ENCODE results near the gene SHB. TPM values are rescaled to one million over a fixed set of nuclear protein-coding genes. Genes with fewer than 3 reads are reported as not detected.

Gene SHB
- total RNA-seq, 2 donors from 2014 or later = 1.0 to 1.6 TPM

- no peaks in the 10 kb centered on the region for H3K4me1 Mint-ChIP-seq (ENCODE audit: low read depth)
These were observed 132.1 kb downstream of the SHB start for GRCh38 chr9:37936965-37937364.

DNA sequence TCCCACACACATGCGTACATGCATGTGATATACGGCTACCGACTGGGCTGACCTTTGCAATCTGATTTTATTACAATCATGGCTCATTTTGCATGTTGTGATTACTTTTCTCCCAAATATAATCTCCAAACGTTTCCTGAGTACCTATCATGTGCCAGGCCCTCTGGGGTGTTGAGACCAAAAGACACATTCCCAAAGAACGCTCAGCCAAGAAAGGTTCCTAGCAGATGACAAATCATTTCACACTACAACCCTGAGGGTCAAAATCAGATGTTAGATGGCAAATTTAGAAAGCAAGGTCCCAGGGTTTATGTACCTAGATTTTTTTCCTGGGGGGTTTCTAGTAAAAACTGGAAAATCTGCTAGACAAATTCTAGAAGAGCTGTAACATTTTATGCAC lies 132.7 kb downstream of the SHB start:
- DNase-seq = no peak
- H3K4me1 Mint-ChIP-seq (ENCODE audit: low read depth) = no peaks in the 10 kb centered on the region
- ATAC-seq (replicated peaks in 1 of 2) = no peak
- no peak overlapping the region for H3K27ac Mint-ChIP-seq
- no peaks in the 10 kb centered on the region for H3K9me3 Mint-ChIP-seq
- H3K27me3 Mint-ChIP-seq (ENCODE audit: low read depth) = no peaks in the 10 kb centered on the region
- H3K36me3 Mint-ChIP-seq (ENCODE audit: insufficient read depth in 2 of 2) = no peaks in the 10 kb centered on the region
- H3K4me3 Mint-ChIP-seq = no peak overlapping the region

More at GRCh38 chr9:37936965-37937364, 132.1 kb downstream of the SHB start:
- Mint-ChIP-seq H3K27me3 (ENCODE audit: low read depth) (no peaks in the 10 kb centered on the region), H3K27ac (no peak overlapping the region), H3K4me3 (no peak overlapping the region), H3K36me3 (ENCODE audit: insufficient read depth in 2 of 2) (no peaks in the 10 kb centered on the region), H3K9me3 (no peaks in the 10 kb centered on the region)
- ATAC-seq (replicated peaks in 1 of 2) = no peak
- DNase-seq = no peak

GRCh38 chr9:37935096-37935495 lies 133.9 kb downstream of the SHB start:
- ATAC-seq (replicated peaks in 1 of 2) (no peak), DNase-seq (no peak)
- Mint-ChIP-seq H3K27me3 (ENCODE audit: low read depth) (no peaks in the 10 kb centered on the region), H3K9me3 (peaks cover 0 to 3% of the 10 kb centered on the region in 2 donors), H3K27ac (no peak overlapping the region), H3K36me3 (ENCODE audit: insufficient read depth in 2 of 2) (peaks cover 0 to 1% of the 10 kb centered on the region in 2 donors), H3K4me3 (no peak overlapping the region), H3K4me1 (ENCODE audit: low read depth) (no peaks in the 10 kb centered on the region)

- Mint-ChIP-seq H3K27ac (no peak overlapping the region), H3K9me3 (peaks cover 0 to 3% of the 10 kb centered on the region in 2 donors), H3K4me3 (no peak overlapping the region), H3K36me3 (ENCODE audit: insufficient read depth in 2 of 2) (peaks cover 0 to 1% of the 10 kb centered on the region in 2 donors), H3K27me3 (ENCODE audit: low read depth) (no peaks in the 10 kb centered on the region), H3K4me1 (ENCODE audit: low read depth) (no peaks in the 10 kb centered on the region)
- DNase-seq (no peak), ATAC-seq (replicated peaks in 1 of 2) (no peak)
These were observed 137.4 kb downstream of the SHB start for GRCh38 chr9:37931592-37931991.

DNA sequence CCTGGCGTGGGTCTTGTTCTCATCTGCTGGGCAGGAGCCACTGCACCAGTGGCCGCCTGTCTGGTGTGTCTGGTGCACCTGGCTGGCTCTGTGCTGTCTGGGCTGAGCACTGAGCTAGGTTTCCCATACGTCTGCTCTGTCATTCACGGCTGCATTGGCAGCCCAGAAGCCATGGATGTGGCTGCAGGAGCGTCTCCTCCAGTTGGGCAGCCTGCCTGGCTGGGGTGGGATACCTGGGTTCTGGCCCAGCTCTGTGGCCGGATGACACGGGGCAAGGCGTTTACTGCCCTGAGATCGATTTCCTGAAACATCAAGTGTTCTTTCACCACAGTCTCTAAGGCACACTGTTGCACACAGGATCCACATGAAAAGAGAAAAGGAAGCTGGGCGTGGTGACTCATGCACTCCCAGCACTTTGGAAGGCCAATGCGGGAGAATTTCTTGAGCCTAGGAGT lies 139.6 kb downstream of the SHB start:
- no peak for DNase-seq

GRCh38 chr9:37928552-37929430 lies 140.2 kb downstream of the SHB start:
- H3K4me3 Mint-ChIP-seq = no peak overlapping the region
- no peak for ATAC-seq (replicated peaks in 1 of 2)

More for the DNA sequence above, 139.6 kb downstream of the SHB start:
- Mint-ChIP-seq H3K27ac (no peak overlapping the region), H3K4me1 (ENCODE audit: low read depth) (no peaks in the 10 kb centered on the region), H3K9me3 (peaks cover 0 to 3% of the 10 kb centered on the region in 2 donors), H3K36me3 (ENCODE audit: insufficient read depth in 2 of 2) (peaks cover 0 to 1% of the 10 kb centered on the region in 2 donors), H3K4me3 (no peak overlapping the region), H3K27me3 (ENCODE audit: low read depth) (no peaks in the 10 kb centered on the region)
- ATAC-seq (replicated peaks in 1 of 2) = no peak

DNA sequence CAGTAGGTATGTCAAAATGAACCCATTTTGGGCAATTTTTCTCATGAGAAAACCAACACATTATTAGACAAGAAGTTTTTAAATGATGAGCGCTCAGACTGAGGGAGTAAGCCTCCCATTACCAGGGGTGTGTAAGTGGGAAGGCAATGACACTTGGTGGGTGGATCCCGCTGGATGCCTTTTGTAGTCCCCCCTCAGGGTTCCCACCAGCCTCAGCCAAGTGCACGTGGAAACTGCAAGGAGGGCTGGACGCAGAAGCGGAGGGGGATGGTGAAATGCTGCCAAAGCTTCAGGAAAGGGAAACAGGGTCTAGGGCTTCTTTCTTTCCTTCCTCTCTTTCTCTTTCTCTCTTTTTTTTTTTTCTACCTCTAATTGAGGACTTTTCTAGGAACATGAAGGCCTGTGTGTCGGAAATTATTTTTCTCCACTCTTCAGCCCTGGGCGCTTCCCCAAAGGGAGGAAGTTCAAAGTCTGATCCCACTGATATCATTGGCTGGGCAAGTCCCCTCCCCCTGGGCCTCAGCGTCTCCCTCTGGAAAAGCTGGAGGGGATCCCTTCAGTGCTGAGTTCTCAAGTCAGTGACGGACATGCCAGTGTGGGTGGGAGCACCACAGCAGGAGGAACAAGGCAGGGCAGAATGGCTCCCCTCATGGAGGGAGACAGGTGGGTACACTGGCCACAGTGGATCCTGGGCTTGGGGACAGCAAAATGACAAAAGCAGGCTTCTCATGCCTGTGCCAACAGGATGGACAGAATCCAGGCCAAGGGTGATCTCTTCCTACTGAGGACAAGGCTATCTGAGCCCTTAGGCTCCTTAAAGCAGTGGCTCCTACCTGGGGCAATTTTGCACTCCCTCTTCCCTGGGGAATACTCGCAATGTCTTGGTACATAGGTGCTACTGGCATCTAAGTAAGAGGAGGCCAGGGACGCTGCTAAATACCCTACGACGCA lies 141.2 kb downstream of the SHB start:
- no peak overlapping the region for H3K27ac Mint-ChIP-seq

More at GRCh38 chr9:37928552-37929430, 140.2 kb downstream of the SHB start:
- Mint-ChIP-seq H3K27me3 (ENCODE audit: low read depth) (no peaks in the 10 kb centered on the region), H3K36me3 (ENCODE audit: insufficient read depth in 2 of 2) (peaks cover 0 to 1% of the 10 kb centered on the region in 2 donors), H3K4me1 (ENCODE audit: low read depth) (no peaks in the 10 kb centered on the region), H3K27ac (no peak overlapping the region), H3K9me3 (peaks cover 0 to 3% of the 10 kb centered on the region in 2 donors)
- DNase-seq = no peak

GRCh38 chr9:37927132-37927531 lies 141.9 kb downstream of the SHB start:
- Mint-ChIP-seq H3K4me1 (ENCODE audit: low read depth) (no peaks in the 10 kb centered on the region), H3K27me3 (ENCODE audit: low read depth) (no peaks in the 10 kb centered on the region)
- no peak for DNase-seq

More for the DNA sequence above, 141.2 kb downstream of the SHB start:
- Mint-ChIP-seq H3K36me3 (ENCODE audit: insufficient read depth in 2 of 2) (peaks cover 0 to 1% of the 10 kb centered on the region in 2 donors), H3K4me1 (ENCODE audit: low read depth) (no peaks in the 10 kb centered on the region), H3K9me3 (peaks cover 0 to 3% of the 10 kb centered on the region in 2 donors), H3K4me3 (no peak overlapping the region), H3K27me3 (ENCODE audit: low read depth) (no peaks in the 10 kb centered on the region)
- DNase-seq = no peak
- ATAC-seq (replicated peaks in 1 of 2) = no peak

GRCh38 chr9:37926737-37927118 lies 142.3 kb downstream of the SHB start:
- H3K36me3 Mint-ChIP-seq (ENCODE audit: insufficient read depth in 2 of 2) = peaks cover 0 to 1% of the 10 kb centered on the region in 2 donors
- no peak for DNase-seq
- no peak overlapping the region for H3K4me3 Mint-ChIP-seq
- no peak for ATAC-seq (replicated peaks in 1 of 2)
- H3K4me1 Mint-ChIP-seq (ENCODE audit: low read depth) = no peaks in the 10 kb centered on the region
- H3K27me3 Mint-ChIP-seq (ENCODE audit: low read depth) = no peaks in the 10 kb centered on the region
- H3K27ac Mint-ChIP-seq = no peak overlapping the region
- peaks cover 0 to 3% of the 10 kb centered on the region in 2 donors for H3K9me3 Mint-ChIP-seq

More at GRCh38 chr9:37927132-37927531, 141.9 kb downstream of the SHB start:
- Mint-ChIP-seq H3K27ac (no peak overlapping the region), H3K9me3 (peaks cover 0 to 3% of the 10 kb centered on the region in 2 donors), H3K36me3 (ENCODE audit: insufficient read depth in 2 of 2) (peaks cover 0 to 1% of the 10 kb centered on the region in 2 donors), H3K4me3 (no peak overlapping the region)
- no peak for ATAC-seq (replicated peaks in 1 of 2)

- no peak overlapping the region for H3K27ac Mint-ChIP-seq
- H3K4me1 Mint-ChIP-seq (ENCODE audit: low read depth) = no peaks in the 10 kb centered on the region
- DNase-seq = no peak
- no peak overlapping the region for H3K4me3 Mint-ChIP-seq
- no peaks in the 10 kb centered on the region for H3K27me3 Mint-ChIP-seq (ENCODE audit: low read depth)
- H3K36me3 Mint-ChIP-seq (ENCODE audit: insufficient read depth in 2 of 2) = peaks cover 0 to 1% of the 10 kb centered on the region in 2 donors
- peaks cover 0 to 3% of the 10 kb centered on the region in 2 donors for H3K9me3 Mint-ChIP-seq
- ATAC-seq (replicated peaks in 1 of 2) = no peak
These were observed 143.0 kb downstream of the SHB start for GRCh38 chr9:37925786-37926736.

GRCh38 chr9:37925006-37925405 lies 144.0 kb downstream of the SHB start:
- Mint-ChIP-seq H3K27ac (no peak overlapping the region), H3K36me3 (ENCODE audit: insufficient read depth in 2 of 2) (no peaks in the 10 kb centered on the region), H3K4me1 (ENCODE audit: low read depth) (no peaks in the 10 kb centered on the region), H3K27me3 (ENCODE audit: low read depth) (no peaks in the 10 kb centered on the region), H3K4me3 (no peak overlapping the region), H3K9me3 (no peaks in the 10 kb centered on the region)
- ATAC-seq (replicated peaks in 1 of 2) (no peak), DNase-seq (no peak)

GRCh38 chr9:37924538-37924937 lies 144.5 kb downstream of the SHB start:
- Mint-ChIP-seq H3K36me3 (ENCODE audit: insufficient read depth in 2 of 2) (no peaks in the 10 kb centered on the region), H3K4me1 (ENCODE audit: low read depth) (no peaks in the 10 kb centered on the region), H3K27me3 (ENCODE audit: low read depth) (no peaks in the 10 kb centered on the region), H3K4me3 (no peak overlapping the region), H3K27ac (no peak overlapping the region), H3K9me3 (no peaks in the 10 kb centered on the region)
- ATAC-seq (replicated peaks in 1 of 2) = no peak
- no peak for DNase-seq

Measured in activated T-cell treated with anti-CD3 and anti-CD28 coated beads, Interleukin-2, amount 50 U/mL, for 72 hours (primary cell).